ENCODE data around the gene GJA4.
A peak's percentile ranks its signal among the peaks of the same experiment; 100 is the strongest.
"Not testable (repeated sequence)": the region's sequence is repeated elsewhere in the genome, so short reads cannot be mapped to it uniquely, and the experiment has no call there.

The GJA4 gene

DNA sequence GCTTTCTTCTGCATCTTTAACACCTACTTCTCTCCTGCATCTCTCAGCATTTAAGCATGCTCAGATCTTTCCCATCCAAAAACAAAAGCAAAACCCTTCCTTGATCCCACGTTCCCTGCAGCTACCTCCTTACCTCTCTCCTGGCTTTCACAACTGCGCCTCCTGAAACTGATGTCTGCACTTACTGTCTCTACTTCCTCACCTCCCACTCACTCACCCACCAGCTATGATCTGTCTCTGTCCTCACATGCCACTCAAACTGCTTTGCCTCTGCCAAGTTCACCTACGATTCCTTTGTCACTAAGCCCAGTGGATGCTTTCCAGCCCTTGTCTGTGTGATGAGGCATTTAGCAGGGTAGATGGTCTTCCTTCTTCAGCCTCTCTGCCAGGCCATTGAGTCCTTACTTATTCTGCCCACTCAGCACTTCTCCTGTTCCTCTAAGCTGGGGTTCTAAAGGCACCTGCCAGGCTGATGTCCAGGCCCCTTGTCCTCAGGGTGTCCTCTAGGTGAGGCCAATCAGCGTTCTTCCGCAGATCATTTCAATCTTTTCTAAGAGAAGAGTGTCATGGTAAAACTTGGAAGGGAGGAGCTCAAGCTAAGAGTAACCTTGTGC is 21.8 kb upstream of the GJA4 start:
- DNase-seq: no peak

DNA sequence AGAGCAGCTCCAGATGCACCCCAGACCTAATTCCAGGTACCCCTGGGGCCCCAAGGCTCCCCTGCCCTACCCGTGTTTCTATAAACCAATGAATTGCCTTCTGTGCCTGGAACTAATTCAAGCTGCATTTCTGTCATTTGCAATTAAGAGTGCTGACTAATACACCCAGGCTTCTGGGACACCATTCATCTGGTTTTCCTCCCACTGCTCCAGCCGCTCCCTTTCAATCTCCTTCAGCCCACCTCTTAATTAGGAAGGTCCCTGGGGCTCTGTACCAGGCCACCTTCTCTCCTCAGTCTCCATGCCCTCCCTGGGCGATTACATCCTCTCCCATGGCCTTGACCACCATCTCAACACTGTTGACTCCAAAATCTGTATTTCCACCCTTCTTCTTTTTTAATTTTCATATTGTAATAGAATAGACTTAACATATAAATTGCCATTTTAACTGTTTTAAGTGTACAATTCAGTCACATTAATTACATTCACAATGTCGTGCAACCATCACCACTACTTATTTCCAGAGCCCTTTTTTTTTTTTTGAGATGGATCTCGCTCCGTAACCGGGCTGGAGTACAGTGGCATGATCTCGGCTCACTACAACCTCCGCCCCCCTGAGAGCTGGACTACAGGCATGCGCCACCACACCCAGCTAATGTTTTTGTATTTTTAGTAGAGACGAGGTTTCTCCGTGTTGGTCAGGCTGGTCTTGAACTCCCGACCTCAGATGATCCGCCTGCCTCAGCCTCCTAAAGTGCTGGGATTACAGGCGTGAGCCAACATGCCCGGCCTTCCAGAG is 21.0 kb upstream of the GJA4 start:
- peak; percentile 22 for DNase-seq

DNA sequence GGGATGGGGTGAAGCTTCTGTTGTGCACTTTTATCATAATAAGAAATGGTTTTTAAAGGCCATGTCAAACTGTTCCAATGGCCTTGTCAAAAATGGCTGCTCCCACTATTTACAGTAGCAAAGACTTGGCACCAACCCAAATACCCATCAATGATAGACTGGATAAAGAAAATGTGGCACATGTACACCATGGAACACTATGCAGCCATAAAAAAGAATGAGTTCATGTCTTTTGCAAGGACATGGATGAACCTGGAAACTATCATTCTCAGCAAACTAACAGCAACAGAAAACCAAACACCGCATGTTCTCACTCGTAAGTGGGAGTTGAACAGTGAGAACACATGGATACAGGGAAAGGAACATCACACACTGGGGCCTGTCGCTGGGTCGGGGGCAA is 19.7 kb upstream of the GJA4 start:
- DNase-seq: not testable (repeated sequence)

DNA sequence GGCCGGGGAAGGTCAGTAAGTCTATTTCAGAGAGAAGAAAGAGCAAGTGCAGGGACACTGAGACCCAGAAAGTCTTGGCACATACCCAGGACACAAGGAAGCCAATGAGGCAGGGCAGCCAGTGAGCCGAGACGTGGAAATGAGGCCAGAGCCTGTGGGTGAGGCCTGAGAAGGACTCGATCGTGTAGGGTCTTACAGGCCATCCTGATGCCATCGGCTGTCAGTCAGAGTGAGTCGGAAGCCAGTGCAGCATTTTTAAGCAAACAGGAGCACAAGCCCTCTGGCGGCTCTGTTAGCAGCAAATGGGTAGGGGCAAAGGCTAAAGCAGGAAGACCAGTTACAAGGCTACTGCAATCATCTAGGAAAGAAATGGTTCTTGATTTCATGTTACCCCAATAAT is 17.8 kb upstream of the GJA4 start:
- DNase-seq: no peak

DNA sequence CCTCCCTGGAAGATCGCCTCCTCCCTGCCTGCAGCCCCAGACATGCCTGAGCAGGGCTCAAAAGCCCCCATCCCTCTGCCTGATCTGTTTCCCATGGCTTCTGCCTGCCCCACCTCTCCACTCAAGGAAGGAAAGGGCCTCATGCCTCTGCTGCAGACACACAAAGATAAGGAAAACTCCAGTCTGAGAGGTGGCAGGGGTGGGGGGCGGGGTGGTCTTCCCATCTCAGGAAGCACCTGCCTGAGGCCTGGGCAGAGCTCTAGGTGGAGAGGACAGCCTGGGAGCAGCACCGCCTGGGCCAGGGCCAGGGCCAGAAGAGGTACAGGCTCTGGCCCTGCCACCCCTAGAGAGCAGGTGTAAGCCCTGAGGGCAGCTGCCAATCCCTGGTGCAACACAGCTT is 15.9 kb upstream of the GJA4 start:
- DNase-seq: no peak

DNA sequence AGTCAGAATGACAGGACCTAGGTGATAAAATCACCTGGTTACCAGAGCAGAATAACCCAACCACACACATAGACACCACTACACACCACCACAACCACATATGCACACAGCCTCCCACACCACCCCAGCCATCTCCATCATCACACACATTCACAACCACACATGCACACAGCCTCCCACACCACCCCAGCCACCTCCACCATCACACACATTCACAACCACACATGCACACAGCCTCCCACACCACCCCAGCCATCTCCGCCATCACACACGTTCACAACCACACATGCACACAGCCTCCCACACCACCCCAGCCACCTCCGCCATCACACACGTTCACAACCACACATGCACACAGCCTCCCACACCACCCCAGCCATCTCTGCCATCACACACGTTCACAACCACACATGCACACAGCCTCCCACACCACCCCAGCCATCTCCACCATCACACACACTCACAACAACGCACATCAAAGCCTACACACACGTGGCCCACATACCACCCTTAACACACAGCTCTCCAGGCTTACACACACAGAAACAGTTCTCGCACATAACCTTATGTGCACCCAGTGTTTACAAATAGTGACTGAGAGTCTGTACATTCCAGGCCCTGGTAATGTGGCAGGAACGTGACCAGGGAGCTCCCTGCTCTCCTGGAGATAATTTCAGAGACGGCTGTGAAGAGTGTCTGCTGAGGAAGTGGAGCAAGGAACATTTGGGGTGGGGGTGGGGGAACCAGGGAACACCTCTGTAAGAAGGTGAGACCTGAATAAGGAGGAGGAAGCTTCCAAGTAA is 15.1 kb upstream of the GJA4 start:
- no peak for DNase-seq

DNA sequence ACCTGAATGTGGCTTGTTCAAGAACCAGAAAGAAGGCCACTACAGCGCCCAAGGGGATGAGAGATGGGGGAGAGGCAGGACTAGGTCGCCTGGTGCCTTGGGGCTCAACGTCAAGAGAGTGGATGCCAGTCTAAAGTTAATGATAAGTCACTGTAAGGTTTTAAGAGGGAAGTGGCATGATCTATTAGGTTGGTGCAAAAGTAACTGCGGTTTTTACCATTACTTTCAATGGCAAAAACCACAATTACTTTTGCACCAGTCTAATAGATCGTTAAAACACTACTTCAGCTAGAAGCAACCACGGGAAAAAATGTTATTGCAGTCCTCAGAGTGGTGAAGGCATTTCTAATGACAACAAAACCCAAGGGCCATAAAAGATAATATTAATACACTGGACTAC is 14.4 kb upstream of the GJA4 start:
- DNase-seq: no peak

DNA sequence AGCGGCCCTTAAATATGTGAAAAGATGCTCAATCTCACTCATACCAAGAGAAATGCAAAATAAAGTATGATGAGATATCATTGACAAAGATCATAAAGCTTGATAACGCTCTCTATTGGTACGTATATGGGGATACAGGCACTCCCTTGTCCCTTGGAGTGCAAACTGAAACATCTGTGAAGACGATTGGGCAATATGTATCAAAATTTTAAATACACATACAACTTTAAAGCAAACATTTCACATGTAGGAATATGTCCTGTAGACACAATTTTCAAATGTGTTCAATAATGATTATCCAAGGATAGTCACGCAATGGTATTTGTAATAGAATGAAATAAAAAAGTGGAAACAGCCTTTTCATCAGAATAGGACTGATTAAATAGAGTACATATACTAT is 13.8 kb upstream of the GJA4 start:
- no peak for DNase-seq

DNA sequence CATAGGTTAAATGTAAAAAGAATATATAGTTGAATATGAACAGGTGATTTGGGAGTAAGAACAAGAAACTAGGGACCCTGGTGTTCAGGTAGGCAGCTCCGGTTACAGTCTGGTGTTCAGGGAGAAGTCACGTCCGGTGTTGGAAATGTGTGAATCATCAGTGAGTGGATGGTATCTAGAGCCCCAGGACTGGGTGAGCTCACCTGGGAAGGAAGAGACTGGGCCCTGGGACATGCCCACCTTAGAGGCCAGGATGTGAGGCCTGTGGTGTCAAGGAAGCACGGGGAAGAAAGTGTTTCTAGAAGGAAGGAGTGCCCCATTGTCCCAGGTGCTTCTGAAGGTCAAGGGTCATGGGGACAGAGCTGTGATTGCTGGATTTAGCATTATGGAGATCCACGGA is 13.3 kb upstream of the GJA4 start:
- DNase-seq: no peak

DNA sequence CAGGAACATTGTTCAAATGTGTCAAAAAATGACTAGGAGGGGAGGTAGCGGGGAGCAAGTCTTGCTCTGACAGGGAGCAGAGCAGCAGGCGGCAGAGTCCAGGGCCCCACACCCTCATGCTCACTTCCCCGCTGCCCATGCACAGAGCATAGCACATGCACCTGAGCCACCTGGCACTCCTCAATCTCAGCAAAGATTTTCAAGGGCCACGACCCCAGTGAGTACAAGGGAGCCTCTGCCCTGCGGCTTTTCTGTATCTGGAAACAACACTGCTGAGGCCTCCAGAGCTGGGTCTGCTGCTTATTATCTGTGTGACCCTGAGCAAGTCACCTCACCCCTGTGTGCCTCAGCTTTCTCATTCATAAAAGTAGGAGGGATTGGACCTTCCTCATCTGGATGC is 12.8 kb upstream of the GJA4 start:
- no peak for DNase-seq

DNA sequence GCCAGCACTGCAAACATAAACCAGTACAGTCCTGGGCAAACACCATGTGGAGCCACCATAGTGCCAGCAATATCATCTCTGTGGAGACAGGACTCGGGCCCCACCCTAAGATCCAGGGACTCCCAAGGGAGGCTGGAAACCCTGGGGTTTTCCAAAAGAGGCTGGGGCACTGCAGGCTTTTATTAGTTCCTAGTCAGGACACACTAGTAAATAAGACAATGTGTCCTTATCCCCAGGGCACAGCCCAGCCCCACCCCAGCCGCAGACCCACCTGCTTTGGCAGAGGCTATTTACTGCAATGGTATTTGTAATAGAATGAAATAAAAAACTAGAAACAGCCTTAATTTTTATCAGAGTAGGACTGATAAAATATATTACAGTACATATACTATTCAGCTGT is 12.3 kb upstream of the GJA4 start:
- no peak for DNase-seq

DNA sequence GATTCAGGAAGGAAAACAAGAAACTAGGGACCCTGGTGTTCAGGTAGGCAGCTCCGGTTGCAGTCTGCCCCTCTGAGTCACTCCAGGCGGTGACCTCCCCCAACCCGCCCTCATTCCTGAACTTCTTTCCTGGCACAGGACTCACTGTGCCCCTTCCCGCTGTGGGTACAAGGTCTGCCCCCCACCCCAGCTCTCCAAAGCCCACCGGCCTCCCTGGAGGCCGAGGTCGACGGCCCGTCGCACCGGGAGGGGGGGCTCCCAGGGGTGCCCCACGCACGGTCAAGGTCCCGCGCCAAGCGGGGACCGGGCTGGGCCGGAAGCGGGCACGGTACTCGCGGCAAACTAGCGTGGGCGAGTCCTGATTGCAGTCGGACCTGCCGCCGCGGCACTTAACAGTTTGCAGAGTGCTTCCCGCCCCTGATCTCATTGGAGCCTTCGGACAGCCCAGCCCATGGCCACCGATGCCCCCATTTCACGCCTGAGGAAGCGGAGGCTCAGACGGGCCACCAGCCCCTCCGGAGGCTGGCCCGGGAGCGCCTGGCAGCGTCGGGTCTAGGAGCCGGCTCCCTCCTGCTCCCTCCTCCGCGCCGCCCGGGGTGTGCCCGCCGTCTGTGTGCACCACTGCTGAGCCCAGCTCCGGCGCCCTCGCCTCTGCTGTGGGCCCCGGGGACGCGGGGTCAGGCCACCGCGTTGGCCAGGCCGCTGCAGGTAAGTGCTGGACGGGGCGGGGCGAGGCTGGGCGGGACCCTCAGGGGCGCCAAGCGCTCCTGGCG is 11.5 kb upstream of the GJA4 start, which contains the start of gene GJB3:
Gene GJB3, plus strand, starts transcription at position 144 of the 773 bp plus-strand sequence. CDS start 3,549 bp downstream, outside the sequence.
- peak; percentile 47 for DNase-seq

DNA sequence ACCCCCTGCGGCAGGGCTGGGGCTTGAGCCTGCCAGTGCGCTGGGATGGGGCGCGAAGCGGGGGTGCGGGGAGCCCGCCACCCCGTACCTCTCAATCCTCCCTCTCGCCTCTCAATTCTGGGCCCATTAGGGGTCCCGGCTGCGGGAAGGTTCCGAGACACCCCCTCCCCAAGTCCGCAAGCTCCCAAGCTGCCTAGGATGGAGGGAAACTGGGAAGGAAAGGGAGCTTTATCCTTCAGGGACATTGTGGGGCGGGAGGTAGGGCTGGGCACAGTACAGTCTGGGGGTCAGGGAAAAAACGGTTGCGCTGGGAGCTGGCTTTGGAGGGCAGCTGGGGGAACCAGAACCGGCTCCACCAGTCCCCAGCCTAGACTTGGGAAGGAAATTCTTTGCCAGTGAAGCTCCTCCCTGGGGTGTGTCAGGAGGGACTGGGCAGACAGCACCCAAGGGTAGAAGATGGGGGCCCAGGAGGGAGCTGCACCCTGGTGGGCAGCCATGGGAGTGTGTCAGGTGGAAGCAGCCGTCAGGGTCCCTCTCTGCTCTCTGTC is 10.9 kb upstream of the GJA4 start:
- no peak for DNase-seq

DNA sequence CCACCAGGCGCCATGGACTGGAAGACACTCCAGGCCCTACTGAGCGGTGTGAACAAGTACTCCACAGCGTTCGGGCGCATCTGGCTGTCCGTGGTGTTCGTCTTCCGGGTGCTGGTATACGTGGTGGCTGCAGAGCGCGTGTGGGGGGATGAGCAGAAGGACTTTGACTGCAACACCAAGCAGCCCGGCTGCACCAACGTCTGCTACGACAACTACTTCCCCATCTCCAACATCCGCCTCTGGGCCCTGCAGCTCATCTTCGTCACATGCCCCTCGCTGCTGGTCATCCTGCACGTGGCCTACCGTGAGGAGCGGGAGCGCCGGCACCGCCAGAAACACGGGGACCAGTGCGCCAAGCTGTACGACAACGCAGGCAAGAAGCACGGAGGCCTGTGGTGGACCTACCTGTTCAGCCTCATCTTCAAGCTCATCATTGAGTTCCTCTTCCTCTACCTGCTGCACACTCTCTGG is 8.0 kb upstream of the GJA4 start:
- no peak for DNase-seq

DNA sequence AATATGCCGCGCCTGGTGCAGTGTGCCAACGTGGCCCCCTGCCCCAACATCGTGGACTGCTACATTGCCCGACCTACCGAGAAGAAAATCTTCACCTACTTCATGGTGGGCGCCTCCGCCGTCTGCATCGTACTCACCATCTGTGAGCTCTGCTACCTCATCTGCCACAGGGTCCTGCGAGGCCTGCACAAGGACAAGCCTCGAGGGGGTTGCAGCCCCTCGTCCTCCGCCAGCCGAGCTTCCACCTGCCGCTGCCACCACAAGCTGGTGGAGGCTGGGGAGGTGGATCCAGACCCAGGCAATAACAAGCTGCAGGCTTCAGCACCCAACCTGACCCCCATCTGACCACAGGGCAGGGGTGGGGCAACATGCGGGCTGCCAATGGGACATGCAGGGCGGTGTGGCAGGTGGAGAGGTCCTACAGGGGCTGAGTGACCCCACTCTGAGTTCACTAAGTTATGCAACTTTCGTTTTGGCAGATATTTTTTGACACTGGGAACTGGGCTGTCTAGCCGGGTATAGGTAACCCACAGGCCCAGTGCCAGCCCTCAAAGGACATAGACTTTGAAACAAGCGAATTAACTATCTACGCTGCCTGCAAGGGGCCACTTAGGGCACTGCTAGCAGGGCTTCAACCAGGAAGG is 7.4 kb upstream of the GJA4 start:
- DNase-seq: no peak

DNA sequence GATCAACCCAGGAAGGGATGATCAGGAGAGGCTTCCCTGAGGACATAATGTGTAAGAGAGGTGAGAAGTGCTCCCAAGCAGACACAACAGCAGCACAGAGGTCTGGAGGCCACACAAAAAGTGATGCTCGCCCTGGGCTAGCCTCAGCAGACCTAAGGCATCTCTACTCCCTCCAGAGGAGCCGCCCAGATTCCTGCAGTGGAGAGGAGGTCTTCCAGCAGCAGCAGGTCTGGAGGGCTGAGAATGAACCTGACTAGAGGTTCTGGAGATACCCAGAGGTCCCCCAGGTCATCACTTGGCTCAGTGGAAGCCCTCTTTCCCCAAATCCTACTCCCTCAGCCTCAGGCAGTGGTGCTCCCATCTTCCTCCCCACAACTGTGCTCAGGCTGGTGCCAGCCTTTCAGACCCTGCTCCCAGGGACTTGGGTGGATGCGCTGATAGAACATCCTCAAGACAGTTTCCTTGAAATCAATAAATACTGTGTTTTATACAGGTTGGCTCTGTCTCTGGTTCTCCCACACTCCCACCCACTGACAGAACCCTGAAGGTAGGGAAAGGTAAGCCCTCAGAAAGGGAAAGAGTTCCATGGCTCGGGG is 6.8 kb upstream of the GJA4 start:
- no peak for DNase-seq

DNA sequence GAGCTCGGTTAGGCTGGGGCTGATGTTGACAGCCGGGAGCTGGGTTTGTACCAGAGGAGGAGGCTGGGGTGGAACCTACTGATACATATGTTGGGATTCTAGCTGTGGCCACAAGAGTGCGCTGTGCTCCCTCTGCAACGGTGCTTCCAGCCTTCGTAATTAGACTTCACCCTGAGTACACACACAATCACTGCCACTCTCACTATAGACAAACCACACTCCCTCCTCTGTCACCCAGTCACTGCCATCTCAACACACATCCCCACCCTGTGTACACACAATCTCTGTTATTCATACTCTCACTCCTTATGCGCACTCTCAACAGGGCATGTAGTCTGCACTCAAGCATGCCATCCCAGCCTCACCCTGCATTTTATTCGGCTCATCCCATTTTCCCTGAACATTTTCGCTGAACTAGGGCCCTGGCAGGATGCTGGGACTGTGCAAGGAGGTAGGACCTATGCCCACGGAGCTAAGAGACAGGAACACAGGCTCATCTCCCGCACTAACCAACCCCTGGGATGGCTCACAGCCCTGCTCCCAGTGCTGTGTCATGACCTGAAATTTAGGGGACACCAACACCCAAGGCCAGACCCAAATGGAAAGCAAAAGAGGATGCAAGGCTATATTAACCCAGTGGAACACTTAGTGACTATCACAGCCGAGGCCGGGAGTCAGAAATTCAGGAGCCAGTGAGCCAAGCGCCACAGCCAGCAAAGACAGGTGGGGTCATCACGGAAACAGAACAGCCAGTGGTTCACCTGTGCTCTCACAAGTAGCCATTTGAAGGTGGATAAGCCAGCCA is 6.1 kb upstream of the GJA4 start:
- DNase-seq: peak; percentile 70

DNA sequence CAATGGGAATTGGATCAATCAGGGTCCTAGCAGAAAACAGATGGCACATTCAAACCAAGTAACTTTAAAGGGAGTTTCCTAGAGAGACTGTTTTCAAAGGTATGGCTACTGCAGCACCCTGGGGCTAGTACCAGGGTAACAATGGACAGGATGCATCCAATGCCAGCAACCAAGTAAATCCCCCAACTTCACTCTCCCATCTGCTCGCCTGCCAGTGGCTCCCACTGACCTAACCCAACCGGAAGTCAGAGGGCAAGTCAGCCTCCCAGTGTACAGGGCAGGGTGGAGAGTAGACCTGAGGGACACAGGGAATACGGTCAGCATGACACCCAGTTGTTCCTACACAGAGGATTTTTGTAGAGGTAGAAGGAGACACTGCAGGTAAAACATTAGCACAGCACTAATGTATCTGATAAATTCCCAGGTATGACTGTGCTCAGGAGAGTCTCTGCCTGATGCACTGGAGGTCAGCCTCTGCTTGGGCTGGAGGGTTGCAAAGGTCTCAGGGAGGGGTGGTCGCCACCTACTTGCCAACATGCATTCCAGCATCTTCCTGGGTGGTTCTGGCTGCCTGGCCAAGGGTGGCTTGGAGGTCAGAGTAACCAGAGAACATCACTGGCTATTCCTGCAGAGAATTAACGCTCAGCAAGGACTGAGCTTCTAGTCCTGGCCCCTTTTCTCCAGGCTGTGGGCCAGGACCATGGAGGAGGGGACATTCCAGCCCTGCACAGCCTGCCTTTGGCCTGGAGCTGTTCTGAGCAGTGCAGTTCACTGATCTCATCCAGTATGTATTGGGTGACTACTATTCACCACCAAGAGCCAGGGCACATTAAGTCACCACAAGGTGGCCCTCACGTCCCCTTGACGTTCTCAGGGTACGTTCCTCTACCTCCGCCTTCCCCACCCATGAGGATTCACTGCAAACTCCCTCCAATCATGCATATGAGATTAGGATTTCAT is 5.1 kb upstream of the GJA4 start:
- DNase-seq: no peak

DNA sequence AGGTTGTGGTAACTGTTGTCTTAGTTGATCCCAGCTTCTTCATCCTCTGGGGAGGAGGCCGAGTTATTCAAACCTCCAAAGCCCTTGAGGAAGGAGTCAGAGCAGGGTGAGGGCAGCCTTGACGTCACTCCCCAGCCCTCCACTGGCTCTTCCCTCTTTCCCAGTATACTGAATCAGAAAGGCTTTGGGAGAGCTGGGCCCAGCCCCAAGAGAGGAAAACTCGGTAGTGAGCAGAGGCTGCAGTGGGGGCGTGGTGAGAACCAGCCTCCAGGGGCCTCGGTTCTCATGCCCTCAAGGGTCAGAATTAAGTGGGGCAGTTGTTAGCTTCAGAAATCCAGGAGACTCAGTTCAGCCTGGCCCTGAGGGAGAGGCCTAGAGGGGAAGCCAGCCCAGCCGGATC is 1.8 kb upstream of the GJA4 start:
- DNase-seq: no peak

DNA sequence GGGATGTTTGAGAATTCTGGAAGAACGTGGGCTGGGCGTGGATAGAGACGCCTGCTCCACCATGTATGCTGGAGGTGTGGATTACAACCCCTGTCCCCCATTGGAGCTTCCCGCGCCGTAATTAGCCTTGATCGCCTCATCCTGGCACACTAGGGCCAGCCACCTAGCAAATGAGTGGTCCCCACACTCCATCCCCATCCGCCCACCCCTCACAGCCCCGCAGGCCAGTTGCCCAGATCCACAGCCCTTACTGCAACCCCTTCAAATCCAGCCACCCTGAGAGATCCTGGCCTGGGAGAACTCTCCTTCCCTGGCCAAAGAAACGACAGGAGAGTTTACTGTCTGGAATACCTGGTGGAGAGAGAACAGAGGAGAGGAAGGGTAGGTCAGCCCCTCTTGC is 375 bp upstream of the GJA4 start:
- DNase-seq: no peak
